HL-60 (cell line): Measurements from ENCODE around the gene HIPK4.
"Not testable (repeated sequence)": the region's sequence is repeated elsewhere in the genome, so short reads cannot be mapped to it uniquely, and the experiment has no call there.

Source experiments
- POLR2AphosphoS5 ChIP-seq: IDR thresholded peaks from 2 replicates; pipeline ENCODE4 v1.6.1; 2012; ENCODE audit warnings: low read depth
- TF ChIP-seq, protein P1 (sequence below): IDR thresholded peaks from one replicate; pipeline ENCODE4 v1.5.1; 2011; ENCODE audit warnings: low read length, control low read depth, inconsistent platforms; ENCODE audit not compliant: insufficient read depth

DNA sequence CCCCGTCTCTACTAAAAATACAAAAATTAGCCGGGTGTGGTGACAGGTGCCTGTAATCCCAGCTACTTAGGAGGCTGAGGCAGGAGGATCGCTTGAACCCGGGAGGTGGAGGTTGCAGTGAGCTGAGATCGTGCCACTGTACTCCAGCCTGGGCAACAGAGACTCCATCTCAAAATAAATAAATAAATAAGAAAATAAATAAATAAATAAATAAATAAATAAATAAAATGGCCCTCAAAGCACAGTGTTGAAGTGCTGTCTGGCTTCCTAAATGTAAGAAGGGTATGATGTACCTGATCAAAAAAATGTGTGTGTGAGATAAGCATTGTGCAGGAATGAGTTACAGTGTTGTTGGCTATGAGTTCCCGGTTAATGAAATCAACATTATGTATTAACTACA is 56.9 kb downstream of the HIPK4 start:
- TF ChIP-seq POLR2AphosphoS5, result not testable (repeated sequence)
- TF ChIP-seq, protein P1, sequence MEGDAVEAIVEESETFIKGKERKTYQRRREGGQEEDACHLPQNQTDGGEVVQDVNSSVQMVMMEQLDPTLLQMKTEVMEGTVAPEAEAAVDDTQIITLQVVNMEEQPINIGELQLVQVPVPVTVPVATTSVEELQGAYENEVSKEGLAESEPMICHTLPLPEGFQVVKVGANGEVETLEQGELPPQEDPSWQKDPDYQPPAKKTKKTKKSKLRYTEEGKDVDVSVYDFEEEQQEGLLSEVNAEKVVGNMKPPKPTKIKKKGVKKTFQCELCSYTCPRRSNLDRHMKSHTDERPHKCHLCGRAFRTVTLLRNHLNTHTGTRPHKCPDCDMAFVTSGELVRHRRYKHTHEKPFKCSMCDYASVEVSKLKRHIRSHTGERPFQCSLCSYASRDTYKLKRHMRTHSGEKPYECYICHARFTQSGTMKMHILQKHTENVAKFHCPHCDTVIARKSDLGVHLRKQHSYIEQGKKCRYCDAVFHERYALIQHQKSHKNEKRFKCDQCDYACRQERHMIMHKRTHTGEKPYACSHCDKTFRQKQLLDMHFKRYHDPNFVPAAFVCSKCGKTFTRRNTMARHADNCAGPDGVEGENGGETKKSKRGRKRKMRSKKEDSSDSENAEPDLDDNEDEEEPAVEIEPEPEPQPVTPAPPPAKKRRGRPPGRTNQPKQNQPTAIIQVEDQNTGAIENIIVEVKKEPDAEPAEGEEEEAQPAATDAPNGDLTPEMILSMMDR, result not testable (repeated sequence)
